C1 segment of cervical spinal cord (tissue), 14 donors: ENCODE data around the gene STRIT1.
"Not testable (repeated sequence)": the region's sequence is repeated elsewhere in the genome, so short reads cannot be mapped to it uniquely, and the experiment has no call there.

ENCODE experiments used
- DNase-seq, 14 donors: peaks; one replicate each; lab custom pipeline; 2025; lab: John Stamatoyannopoulos, UW

Gene STRIT1

GRCh38 chr3:155313300-155313699 lies 19.8 kb upstream of the STRIT1 start:
- DNase-seq = no peak

GRCh38 chr3:155312781-155313180 lies 19.3 kb upstream of the STRIT1 start:
- DNase-seq = no peak

DNA sequence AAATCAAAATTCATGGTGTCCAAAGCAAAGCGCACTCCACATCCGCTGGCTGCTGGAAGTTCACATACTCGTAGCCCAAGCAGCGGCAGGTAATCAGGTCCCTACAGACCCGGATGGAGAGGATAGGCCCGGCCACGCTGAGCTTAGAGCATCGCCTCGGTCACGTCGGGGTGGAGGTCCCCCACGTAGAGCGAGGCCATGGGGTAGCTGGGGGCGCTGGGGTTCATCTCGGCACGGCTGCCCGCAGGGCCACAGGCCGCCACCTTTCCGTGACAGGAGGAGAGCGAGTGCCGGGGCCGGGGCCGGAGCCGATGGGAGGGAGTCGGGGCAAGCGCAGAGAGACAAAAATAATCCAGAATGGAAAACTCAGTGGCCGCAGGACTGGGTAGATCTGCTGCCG lies 16.1 kb upstream of the STRIT1 start:
- no peak for DNase-seq

DNA sequence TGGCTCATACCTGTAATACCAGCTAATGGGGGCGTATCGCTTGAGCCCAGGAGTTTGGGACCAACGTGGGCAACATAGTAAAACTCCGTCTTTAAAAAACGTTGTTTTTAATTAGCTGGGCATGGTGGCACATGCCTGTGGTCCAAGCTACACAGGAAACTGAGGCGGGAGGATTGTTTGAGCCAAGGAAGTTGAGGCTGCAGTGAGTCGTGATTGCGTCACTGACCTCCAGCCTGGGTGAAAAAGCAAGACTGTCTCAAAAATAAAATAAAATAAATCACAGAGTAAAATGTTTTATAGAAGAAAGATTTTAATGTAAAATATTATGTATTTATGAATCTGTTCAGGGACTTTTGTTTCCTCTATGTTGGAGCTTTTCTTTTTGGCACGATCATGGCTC lies 15.3 kb upstream of the STRIT1 start:
- no peak for DNase-seq

DNA sequence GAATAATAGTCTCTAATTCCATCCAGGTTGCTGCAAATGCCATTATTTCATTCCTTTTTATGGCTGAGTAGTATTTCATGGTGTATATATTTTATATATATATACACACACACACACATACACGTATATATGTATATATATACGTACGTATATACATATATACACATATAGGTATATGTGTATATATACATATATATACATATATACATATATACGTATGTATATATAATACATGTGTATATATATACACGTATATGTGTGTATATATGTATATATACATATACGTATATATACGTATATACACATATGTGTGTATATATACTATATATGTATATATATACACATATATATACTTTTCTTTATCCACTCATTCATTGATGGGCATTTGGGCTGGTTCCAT lies 13.7 kb upstream of the STRIT1 start:
- no peak for DNase-seq

DNA sequence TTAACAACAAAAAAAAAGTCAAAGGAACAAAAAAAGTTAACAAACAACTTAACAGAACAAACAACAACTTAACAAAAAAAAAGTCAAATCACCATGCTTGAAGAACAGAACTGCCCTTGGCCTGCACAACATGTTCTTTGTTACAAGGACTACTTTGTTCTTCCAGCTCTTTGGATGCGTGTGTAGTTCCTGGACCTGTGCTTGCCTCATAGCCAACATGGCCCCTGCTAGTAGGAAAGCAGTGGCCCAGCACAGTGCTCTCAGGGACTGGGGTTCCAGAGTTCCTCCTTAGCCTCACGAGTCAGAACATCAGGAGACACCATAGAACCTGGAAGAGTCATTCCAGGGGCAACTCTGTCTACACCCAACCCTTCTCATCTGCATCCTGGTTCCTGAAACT lies 10.9 kb upstream of the STRIT1 start:
- DNase-seq = no peak

GRCh38 chr3:155303540-155304097 lies 10.1 kb upstream of the STRIT1 start:
- no peak for DNase-seq

- no peak for DNase-seq
Observed at GRCh38 chr3:155302891-155303290, 9.4 kb upstream of the STRIT1 start.

- no peak for DNase-seq
Observed at GRCh38 chr3:155302481-155302880, 9.0 kb upstream of the STRIT1 start.

GRCh38 chr3:155297100-155297499 lies 3.6 kb upstream of the STRIT1 start:
- no peak for DNase-seq

DNA sequence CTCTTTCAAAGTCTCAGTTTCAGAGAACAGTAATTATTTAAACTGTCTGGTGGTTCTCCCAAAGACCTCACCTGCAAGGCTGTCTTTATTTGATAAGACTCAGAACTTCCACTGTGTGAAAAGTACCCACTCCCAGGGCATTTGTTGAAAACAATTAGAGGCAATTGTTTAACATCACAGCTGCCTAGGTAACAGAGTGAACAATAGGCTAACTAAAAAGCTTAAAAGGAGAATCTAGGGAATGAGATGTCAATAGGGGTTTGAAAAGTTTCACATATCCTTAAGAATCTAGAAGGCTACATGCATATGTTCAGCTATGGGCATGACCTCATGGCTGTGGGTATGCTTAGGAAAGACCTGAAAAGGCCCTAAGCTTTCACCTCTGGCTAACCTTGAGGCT lies 2.9 kb upstream of the STRIT1 start:
- DNase-seq = no peak

- no peak for DNase-seq
Observed at GRCh38 chr3:155292693-155293092, 790 bp downstream of the STRIT1 start.

DNA sequence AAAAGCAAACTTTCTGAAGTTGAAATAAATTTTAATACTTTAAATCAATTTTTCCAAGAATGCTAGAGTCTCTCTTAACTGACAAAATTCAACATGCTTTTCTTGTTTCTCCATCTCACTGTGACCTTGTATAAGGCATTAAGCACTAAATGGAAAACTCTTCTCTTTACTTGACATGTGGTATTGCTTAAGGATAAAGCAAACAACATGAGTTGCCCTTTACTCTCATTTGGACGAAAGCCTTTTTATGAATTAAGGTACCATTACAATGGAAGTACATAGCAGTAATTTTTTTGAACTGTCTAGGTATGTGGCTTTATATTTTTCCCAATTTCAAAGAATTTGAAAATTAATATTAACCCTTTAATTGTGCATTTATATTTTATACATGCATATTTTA lies 1.4 kb downstream of the STRIT1 start:
- DNase-seq = no peak

DNA sequence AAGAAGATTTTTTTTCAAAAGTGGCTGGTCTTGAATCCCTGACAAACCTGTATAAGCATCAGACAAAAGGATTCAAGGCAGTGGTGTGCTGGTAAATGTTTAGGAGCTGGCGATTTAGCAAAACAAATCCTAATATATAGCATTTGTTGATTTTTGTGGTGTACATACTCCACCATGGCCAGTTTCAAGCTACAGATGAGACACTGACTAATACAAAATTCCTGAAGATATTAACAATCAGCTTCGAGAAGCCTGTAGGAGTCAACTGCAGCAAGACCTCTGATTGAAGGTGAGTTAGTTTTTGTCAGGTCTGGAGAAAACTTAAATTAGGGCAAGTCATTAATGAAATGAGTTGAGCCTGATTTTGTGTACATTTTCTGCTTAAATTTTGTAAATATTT lies 6.7 kb downstream of the STRIT1 start:
- DNase-seq = no peak

- no peak for DNase-seq
Observed at GRCh38 chr3:155285936-155286335, 7.5 kb downstream of the STRIT1 start.

DNA sequence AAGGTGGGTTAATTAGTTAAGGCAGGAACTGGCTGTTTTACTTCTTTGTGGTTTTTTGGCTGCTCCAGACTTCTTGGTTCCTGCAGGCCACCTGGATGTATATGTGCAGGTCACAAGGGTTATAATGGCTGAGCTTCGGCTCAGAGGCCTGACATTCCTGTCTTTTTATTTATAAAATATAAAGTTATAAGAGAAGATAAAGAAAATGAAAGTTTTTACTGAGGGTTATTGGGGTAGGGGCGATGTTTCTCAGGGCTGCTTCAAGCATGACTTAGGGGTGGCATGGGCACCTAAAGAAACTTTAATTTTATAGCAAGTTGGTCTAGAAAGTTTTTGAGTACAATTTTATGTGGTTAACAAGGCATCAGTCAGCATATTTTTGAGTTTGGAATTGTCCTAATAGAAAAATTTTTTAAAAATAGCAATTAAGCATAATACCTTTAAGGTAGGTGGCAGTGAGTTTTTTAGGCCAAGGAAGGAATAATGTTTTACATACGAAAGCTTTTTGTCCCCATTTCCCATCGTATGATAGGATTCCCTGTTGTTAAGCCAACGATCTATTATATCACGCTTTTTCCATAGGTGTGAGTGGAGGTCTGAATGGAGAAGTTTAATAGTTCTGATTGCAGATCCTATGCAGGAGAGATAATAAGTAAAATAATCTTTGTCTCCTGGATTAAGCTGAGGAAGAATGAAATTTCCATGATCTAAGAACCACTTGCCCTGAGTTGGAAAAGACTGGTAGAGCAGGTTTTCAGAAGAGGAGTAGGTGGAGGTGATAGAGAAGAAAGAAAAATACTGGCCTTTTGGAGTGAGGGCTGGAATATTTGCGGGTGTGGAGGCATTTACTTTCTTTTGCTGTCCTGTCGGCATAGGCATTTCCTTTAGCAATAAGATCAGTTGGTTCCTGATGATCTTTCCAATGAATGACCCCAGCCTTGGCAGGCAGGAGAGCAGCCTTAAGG lies 10.1 kb downstream of the STRIT1 start:
- no peak for DNase-seq

- DNase-seq = no peak
Observed at GRCh38 chr3:155282385-155283091, 10.9 kb downstream of the STRIT1 start.

- no peak for DNase-seq
Observed at GRCh38 chr3:155281912-155282311, 11.6 kb downstream of the STRIT1 start.

DNA sequence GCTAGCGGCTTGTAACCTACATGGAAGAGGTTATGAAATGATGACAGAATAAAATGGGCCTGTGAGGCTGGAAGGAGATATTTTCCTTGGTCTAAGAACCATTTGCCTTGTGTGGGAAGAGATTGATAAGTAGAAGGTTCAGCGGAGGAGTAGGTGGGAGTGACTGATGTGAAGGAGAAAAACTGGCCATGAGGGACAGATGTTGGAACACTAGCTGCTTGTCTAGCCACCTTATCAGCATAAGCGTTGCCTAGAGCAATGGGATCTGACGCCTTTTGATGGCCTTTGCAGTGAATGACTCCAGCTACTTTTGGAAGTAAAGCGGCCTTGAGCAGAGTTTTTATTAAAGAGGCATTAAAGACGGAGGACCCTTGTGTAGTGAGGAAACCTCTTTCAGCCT lies 17.4 kb downstream of the STRIT1 start:
- not testable (repeated sequence) for DNase-seq

- not testable (repeated sequence) for DNase-seq
Observed at GRCh38 chr3:155275159-155275754, 18.2 kb downstream of the STRIT1 start.

DNA sequence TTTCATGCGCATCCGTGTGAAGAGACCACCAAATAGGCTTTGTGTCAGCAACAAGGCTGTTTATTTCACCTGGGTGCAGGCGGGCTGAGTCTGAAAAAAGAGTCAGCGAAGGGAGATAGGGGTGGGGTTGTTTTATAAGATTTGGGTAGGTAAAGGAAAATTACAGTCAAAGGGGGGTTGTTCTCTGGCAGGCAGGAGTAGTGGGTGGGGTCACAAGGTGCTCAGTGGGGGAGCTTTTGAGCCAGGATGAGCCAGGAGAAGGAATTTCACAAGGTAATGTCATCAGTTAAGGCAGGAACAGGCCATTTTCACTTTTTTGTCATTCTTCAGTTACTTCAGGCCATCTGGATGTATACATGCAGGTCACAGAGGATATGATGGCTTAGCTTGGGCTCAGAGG lies 19.0 kb downstream of the STRIT1 start:
- not testable (repeated sequence) for DNase-seq

DNA sequence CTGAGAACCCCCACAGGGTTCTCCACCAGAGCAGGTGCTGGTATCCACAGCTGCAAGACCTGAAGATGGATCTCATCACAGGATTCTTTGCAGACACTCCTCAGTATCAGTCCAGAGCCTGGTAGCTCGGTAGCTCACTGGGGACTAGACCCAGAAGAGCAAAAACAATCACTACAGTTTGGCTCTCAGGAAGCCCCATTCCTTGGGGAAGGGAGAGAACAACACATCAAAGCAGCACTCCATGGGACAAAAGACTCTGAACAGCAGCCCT lies 22.2 kb downstream of the STRIT1 start:
- DNase-seq = no peak
